ENCODE measurements around the gene CACNA1I.

CACNA1I gene

DNA sequence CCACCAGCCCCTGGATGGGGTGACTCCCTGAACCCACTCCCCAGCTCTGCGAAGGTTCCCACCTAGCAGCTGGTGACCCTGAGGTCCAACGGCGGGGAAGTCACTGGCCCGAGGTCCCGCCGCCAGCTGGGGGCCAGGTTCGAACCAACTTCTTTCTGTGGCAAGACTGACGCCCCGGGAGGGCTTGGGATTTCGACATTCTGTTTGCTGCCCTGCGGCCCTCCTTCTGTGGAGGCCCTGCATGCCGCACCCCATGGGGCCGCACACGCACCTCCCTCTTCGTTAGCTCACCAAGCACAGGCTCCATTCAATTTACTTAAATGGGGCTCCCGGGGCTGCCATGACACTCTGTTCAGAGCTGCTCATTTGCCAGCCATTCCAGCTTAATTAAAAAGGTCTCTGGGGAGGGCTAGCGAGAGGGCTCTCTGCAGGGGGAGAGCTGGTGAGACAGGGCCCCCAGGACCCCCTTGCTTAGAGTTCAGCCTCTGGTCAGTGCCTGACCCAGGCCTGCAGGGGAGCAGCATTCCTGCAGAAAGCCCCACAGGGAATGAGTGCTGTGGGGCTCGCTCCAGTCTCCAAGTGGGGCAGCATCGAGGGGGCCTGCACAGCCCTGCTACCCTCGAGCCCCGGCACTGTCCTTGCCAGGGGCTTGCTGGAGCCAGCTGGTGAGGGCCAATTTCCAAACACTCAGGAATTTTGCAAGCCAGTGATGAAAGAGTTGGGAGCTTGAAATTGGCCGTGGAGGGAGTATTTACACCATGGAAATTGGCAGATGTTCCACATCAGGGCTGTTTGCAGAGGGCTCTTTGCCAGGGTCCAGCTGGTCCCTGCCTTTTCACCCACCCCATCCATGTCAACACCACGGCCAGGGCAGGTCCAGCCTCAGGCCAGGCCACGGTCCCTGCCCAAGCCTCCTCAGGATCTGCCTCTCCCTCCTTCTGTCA is 80.8 kb downstream of the CACNA1I start:
- no peak for FAIRE-seq

- FAIRE-seq = no peak
Observed at GRCh38 chr22:39652990-39653786, 82.6 kb downstream of the CACNA1I start.

DNA sequence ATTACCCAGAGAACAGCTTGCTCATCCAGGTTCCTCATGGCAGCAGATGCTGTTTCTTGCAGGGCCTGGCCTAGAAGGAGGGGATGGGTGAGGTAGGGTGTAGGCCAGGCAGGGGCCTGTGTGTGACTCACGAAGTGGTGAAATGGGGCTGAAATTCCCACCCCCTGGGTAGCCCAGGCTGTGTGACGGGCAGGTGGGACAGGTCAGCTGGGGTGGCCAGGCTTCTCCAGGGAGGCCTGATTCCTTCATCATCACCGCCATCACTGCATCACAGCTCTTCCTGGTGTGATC is 83.2 kb downstream of the CACNA1I start:
- FAIRE-seq = no peak

- FAIRE-seq = no peak
Observed at GRCh38 chr22:39654131-39654926, 83.8 kb downstream of the CACNA1I start.

DNA sequence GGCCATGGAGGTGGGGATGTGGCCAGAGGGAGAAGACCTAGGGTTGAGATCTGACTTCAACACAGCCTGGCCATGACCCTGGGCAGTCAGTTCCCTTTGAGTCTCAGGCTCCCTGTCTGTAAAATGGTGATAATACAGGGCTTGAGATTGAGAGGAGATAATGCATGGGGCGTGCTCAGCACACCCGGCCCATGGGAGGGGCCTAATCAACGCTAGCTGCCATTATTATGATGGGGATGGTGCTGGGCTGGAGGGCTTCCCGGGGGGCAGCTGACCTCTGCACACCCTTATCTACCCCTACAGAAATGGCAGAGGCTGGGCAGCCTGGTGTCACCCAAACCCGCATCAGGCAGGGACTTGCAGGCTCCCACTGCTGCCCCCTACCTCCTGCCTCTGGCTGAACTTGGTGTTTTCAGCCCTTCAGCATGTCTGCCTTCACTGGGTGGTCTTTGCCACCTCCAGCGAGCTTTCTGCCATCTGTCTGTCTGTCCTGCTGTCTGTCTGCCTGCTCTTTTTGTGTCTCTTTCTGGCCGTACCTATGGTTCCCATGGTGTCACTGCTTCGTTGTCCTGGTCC is 84.5 kb downstream of the CACNA1I start:
- no peak for FAIRE-seq

GRCh38 chr22:39655831-39656230 is 85.3 kb downstream of the CACNA1I start:
- FAIRE-seq = no peak

DNA sequence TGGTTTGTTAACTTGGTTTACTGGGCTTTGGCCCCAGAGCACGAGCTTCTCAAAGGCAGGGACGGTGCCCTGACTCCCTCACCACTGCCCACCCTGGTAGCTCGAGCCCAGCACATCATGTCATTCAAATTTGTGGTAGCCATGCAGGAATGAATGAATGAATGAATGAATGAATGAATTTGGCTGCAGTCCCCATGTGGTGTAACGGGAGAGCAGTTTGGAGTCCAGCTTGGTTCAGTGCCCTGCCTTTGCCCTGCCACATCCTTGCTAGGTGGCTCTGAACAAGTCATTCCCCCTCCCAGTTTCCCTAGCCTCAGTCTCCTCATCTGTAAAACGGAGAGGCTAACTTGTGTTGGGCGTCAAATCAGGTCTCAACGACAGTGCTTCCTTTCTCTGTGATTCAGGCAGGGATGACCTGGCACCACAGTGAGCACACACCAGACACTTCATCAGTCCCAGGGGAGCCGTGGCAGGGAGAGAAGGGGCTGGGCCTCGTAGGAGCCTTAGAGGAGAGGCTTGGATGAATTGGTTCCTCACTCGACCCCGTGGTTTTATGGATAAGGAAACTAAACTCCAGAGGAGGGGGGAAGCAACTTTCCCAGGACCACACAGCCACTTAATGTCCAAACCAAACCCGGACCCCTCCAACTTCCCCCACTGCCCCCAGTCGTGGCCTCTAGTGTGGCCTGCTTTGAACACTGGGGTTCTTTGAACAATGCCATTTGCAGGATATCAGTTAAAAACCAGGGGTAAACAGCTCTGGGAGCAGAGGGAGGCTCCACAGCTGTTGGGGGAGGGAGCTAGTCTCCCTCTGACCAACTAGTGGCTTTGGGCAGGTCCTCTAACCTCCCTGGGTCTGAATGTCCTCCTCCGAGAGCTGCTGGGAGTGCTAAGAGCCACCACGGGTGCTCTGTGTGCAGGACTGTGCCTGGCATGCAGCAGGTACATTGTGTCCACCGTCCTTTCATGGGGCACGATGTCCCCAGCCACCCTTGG is 86.2 kb downstream of the CACNA1I start:
- no peak for FAIRE-seq

GRCh38 chr22:39658367-39658766 is 87.8 kb downstream of the CACNA1I start:
- FAIRE-seq = no peak

- FAIRE-seq = no peak
Observed at GRCh38 chr22:39658806-39659463, 88.4 kb downstream of the CACNA1I start.

DNA sequence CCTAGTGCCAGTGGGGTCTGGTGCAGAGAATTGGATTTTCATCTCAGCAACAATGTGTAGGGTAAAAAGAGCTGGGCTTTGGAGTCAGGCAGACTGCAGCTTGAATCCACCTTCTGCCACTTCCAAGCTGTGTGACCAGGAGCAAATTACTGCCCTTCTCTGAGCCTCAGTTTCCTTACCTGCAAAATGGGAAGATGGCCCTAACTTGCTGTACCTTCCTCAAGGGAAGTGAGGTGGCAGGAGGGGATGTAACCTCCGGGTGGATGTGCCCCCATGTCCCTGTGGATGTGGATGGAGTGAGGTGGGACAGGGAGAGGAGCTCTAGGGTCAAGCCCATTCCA is 90.9 kb downstream of the CACNA1I start:
- FAIRE-seq = no peak

GRCh38 chr22:39661842-39662685 is 91.5 kb downstream of the CACNA1I start:
- no peak for FAIRE-seq

- FAIRE-seq = no peak
Observed at GRCh38 chr22:39662686-39663052, 92.1 kb downstream of the CACNA1I start.

DNA sequence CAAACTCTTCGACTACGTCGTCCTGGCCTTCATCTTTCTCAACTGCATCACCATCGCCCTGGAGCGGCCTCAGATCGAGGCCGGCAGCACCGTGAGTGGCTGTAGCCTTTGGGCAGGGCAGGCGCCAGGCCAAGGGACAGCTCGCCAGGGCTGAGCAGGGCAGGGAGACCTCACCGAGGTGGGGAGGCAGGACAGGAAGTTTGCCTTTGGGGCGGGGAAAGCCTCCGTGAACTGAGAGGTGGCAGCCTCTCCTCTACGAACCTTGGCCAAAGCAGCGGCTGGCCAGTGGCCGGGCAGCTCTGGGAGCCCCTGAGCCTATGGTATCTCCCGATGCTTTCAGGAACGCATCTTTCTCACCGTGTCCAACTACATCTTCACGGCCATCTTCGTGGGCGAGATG is 93.2 kb downstream of the CACNA1I start:
- FAIRE-seq = no peak

DNA sequence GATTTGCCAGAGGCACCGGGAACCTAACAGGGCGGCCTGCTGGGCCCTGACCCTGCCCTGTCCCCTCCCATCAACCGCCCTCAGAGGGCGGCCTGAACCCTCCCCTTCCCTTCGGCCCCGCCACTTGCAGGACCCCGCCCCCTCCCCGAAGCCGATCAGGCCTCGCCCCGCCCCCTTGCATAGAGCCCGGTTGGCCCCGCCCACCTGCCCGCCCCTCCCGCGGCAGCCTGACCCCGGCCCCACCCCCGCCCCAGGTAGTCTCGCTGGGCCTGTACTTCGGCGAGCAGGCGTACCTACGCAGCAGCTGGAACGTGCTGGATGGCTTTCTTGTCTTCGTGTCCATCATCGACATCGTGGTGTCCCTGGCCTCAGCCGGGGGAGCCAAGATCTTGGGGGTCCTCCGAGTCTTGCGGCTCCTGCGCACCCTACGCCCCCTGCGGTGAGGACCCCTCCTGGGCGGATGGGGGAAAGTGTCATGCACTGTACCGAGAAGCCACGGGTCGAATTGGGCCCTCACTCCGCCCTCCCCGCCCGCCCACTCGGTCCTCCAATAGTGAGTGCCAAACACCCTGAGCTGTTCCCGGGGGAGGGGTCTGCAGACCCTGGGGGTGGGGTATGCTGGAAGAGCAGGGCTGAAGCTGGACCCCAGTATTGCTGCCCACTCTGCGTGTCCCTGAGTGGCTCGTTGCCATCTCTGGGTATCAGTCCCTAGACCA is 94.1 kb downstream of the CACNA1I start:
- no peak for FAIRE-seq

- no peak for FAIRE-seq
Observed at GRCh38 chr22:39665229-39665628, 94.7 kb downstream of the CACNA1I start.

GRCh38 chr22:39665661-39666431 is 95.3 kb downstream of the CACNA1I start:
- FAIRE-seq = no peak

GRCh38 chr22:39666495-39666894 is 95.9 kb downstream of the CACNA1I start:
- FAIRE-seq = no peak

GRCh38 chr22:39666926-39667325 is 96.4 kb downstream of the CACNA1I start:
- no peak for FAIRE-seq

DNA sequence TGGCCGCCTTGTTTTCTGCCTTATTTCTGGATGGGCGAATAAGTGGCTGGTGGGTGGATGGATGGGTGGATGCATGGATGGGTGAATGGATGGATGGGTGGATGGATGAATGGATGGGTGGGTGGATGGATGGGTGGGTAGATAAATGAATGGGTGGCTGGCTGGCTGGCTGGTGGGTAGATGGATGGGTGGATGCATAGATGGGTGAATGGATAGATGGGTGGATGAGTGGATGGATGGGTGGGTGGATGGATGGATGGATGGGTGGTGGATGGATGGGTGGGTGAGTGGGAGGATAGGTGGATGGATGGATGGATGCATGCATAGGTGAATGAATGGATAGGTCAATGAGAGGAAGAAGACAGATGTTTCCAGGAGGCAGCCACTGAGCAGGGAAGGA is 98.9 kb downstream of the CACNA1I start:
- FAIRE-seq = no peak
